Parathyroid adenoma (tissue), 2 donors: ENCODE data around the gene MANSC1.
"Not testable (repeated sequence)": the region's sequence is repeated elsewhere in the genome, so short reads cannot be mapped to it uniquely, and the experiment has no call there.

Experiments used
- H2AFZ ChIP-seq: fragments of 300-600 bp; sonication (generic); one replicate; pipeline ENCODE4 v1.7.0; 2017; ENCODE audit warnings: antibody characterized with exemption, mild to moderate bottlenecking
- H3K27ac ChIP-seq: fragments of 300-600 bp; sonication (generic); one replicate; pipeline ENCODE4 v1.7.0; 2017
- H3K27me3 ChIP-seq: fragments of 300-600 bp; sonication (generic); one replicate; pipeline ENCODE4 v1.7.0; 2017; ENCODE audit warnings: low read length; ENCODE audit not compliant: control insufficient read depth, insufficient read depth
- H3K36me3 ChIP-seq: fragments of 300-600 bp; sonication (generic); one replicate; pipeline ENCODE4 v1.7.0; 2017; ENCODE audit warnings: low read length; ENCODE audit not compliant: control insufficient read depth, insufficient read depth
- H3K4me1 ChIP-seq: fragments of 300-600 bp; sonication (generic); one replicate; pipeline ENCODE4 v1.7.0; 2017; ENCODE audit warnings: control low read depth
- H3K4me2 ChIP-seq: fragments of 300-600 bp; sonication (generic); one replicate; pipeline ENCODE4 v1.7.0; 2017; ENCODE audit warnings: low read length
- H3K4me3 ChIP-seq: fragments of 300-600 bp; sonication (generic); one replicate; pipeline ENCODE4 v1.7.0; 2017; ENCODE audit warnings: low read depth, low read length
- H3K79me2 ChIP-seq: fragments of 300-600 bp; sonication (generic); one replicate; pipeline ENCODE4 v1.7.0; 2017; ENCODE audit warnings: control low read depth
- H3K9ac ChIP-seq: fragments of 300-600 bp; sonication (generic); one replicate; pipeline ENCODE4 v1.7.0; 2017; ENCODE audit warnings: mild to moderate bottlenecking
- H3K9me3 ChIP-seq: fragments of 300-600 bp; sonication (generic); one replicate; pipeline ENCODE4 v1.7.0; 2017; ENCODE audit warnings: low read length; ENCODE audit not compliant: control insufficient read depth
- TF ChIP-seq, protein P1 (sequence below): fragments of 300-600 bp; sonication (generic); IDR thresholded peaks from one replicate; pipeline ENCODE4 v1.7.0; 2017; ENCODE audit warnings: antibody characterized with exemption, mild to moderate bottlenecking
- donor health status: primary hyperparathyroidism.

MANSC1 gene

DNA sequence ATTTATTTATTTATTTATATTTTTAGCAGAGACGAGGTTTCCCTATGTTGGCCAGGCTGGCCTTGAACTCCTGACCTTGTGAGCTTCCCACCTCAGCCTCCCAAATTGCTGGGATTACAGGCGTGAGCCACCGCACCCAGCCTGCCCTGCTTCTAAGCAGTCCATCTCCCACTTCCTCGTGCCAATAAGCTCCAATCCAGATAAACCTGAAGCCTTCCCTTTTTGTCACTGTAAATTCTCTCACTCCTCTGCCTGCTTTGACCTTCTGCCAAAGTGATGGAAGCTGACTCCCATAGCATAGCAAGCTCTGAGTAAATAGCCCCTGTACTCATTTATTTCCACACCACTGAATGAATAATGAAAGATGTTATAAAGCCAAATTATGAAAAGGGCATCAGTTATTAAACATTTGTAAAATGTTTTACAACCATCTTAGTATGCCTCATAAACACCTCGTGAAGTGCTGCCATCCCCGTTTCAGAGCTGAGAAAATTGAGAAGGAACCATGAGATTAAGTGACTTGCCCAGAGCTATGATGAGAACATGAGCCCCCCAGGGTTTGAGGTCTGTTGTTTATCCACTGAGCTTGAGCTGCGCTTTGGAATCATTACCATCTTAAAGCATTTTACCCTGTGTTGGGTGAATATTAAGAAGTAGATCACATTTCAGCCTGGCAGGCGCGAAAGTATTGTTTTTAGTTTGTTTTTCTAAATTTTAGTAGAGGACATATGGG is 30.4 kb downstream of the MANSC1 start:
- peak overlapping the region; percentile 69 for H2AFZ ChIP-seq
- H3K4me2 ChIP-seq, result peak overlapping the region; percentile 70
- no peaks in the 10 kb centered on the region for H3K27me3 ChIP-seq
- H3K36me3 ChIP-seq, result no peaks in the 10 kb centered on the region
- H3K27ac ChIP-seq, result peak overlapping the region; percentile 82
- peak overlapping the region; percentile 37 for H3K4me3 ChIP-seq
- no peaks in the 10 kb centered on the region for H3K9me3 ChIP-seq
- no peaks in the 10 kb centered on the region for H3K79me2 ChIP-seq
- TF ChIP-seq, protein P1, sequence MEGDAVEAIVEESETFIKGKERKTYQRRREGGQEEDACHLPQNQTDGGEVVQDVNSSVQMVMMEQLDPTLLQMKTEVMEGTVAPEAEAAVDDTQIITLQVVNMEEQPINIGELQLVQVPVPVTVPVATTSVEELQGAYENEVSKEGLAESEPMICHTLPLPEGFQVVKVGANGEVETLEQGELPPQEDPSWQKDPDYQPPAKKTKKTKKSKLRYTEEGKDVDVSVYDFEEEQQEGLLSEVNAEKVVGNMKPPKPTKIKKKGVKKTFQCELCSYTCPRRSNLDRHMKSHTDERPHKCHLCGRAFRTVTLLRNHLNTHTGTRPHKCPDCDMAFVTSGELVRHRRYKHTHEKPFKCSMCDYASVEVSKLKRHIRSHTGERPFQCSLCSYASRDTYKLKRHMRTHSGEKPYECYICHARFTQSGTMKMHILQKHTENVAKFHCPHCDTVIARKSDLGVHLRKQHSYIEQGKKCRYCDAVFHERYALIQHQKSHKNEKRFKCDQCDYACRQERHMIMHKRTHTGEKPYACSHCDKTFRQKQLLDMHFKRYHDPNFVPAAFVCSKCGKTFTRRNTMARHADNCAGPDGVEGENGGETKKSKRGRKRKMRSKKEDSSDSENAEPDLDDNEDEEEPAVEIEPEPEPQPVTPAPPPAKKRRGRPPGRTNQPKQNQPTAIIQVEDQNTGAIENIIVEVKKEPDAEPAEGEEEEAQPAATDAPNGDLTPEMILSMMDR, result no peak
- no peak overlapping the region for H3K9ac ChIP-seq
- peaks cover 24% of the 10 kb centered on the region for H3K4me1 ChIP-seq

DNA sequence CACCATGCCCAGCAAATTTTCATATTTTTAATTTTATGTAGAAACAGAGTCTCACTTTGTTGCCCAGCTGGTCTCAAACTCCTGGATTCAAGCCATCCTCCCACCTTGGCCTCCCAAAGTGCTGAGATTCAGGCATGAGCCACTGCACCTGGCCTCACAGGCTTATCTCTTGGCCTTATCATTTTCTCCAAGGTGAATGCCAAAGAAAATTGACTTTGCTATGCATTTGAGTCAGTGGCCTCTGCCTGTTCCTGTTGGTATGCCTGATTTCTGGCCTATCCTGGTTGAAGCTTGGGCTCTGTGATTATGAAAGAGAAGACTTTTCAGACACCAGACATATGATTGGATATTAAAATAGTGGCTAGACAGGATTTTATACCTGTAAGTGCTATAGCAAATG is 34.2 kb downstream of the MANSC1 start:
- TF ChIP-seq, protein P1, result no peak
- H3K27ac ChIP-seq, result no peak overlapping the region
- peaks cover 14% of the 10 kb centered on the region for H3K4me1 ChIP-seq

DNA sequence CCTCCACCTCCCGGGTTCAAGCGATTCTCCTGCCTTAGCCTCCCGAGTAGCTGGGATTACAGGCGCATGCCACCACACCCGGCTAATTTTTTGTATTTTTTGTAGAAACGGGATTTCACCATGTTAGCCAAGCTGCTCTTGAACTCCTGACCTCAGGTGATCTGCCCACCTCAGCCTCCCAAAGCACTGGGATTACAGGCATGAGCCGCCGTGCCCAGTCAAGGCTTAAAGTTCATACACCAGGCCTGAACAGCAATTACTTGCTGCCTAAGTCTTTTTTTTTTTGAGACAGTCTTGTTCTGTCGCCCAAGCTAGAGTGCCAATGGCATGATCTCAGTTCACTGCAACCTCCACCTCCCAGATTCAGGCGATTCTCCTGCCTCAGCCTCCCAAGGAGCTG is 39.3 kb downstream of the MANSC1 start:
- H3K9ac ChIP-seq, H3K36me3 ChIP-seq, H2AFZ ChIP-seq, H3K4me3 ChIP-seq, H3K79me2 ChIP-seq, H3K4me2 ChIP-seq, H3K9me3 ChIP-seq, H3K27ac ChIP-seq, H3K4me1 ChIP-seq, H3K27me3 ChIP-seq: not testable (repeated sequence)

More for the DNA sequence above, 34.2 kb downstream of the MANSC1 start:
- no peaks in the 10 kb centered on the region for H3K27me3 ChIP-seq
- H3K4me3 ChIP-seq, result no peak overlapping the region
- no peak overlapping the region for H3K9ac ChIP-seq
- no peak overlapping the region for H3K4me2 ChIP-seq
- no peaks in the 10 kb centered on the region for H3K79me2 ChIP-seq
- no peaks in the 10 kb centered on the region for H3K9me3 ChIP-seq
- peak overlapping the region; percentile 57 for H2AFZ ChIP-seq
- H3K36me3 ChIP-seq, result no peaks in the 10 kb centered on the region

DNA sequence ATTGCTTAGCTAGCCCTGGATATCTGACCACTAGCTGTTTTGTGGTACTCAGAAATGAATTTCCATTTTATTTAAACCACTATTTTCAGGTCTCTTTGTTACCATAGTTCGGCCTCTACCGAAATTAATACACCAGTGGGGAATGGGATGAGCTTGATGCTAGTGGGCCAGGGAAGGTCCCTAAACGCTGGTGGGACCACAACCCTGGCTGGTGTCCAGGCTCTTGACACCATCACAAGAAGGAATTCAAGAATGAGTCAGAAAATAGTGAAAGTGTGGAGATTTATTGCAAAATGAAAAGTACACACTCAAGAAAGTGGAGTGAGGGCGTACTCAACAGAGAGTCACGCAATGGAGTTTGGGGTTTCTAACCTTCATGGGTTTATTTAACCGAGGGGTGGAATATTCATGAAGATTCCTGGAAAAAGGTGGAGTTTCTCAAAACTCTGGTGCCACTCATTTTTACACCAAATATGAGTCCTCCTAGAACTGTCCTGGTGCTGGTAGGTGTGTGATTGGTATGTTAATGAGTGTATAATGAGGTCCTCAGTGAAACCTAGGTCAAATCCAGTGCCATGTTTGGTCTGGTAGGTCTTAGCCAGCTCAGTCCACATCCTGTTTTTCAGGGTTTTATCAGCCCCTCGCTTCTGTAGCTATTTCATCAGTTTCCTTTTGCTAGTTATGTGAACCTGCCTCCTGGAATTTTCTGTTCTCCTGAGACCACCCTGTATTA is 44.3 kb downstream of the MANSC1 start:
- TF ChIP-seq, protein P1, result no peak
- H3K27ac ChIP-seq, result no peak overlapping the region
- no peak overlapping the region for H3K9ac ChIP-seq
- H3K4me3 ChIP-seq, result no peak overlapping the region
- H3K36me3 ChIP-seq, result no peaks in the 10 kb centered on the region
- no peaks in the 10 kb centered on the region for H3K4me1 ChIP-seq
- H2AFZ ChIP-seq, result no peak overlapping the region
- H3K4me2 ChIP-seq, result no peak overlapping the region
- no peaks in the 10 kb centered on the region for H3K9me3 ChIP-seq
- H3K79me2 ChIP-seq, result no peaks in the 10 kb centered on the region
- H3K27me3 ChIP-seq, result no peaks in the 10 kb centered on the region

DNA sequence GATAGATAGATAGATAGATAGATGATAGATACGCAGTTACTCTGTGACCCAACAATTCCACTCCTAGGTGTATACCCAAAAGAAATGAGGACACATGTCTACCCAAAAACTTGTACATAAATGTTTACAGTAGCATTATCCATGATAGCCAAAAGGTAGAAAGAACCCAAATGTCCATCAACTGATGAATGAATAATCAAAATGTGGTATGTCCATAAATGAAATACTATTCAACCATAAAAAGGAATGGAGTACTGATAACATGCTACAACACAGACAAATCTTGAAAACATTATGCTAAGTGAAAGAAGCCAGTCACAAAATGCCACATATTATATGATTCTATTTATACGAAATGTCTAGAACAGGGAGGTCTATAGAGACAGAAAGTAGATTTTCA is 47.1 kb downstream of the MANSC1 start:
- Histone ChIP-seq H3K36me3 (no peaks in the 10 kb centered on the region), H3K4me1 (no peaks in the 10 kb centered on the region), H3K4me3 (no peak overlapping the region), H3K79me2 (no peaks in the 10 kb centered on the region), H3K9me3 (no peaks in the 10 kb centered on the region), H3K27me3 (no peaks in the 10 kb centered on the region), H3K9ac (no peak overlapping the region), H2AFZ (no peak overlapping the region), H3K4me2 (no peak overlapping the region), H3K27ac (no peak overlapping the region)
- TF ChIP-seq, protein P1, result no peak
